Calu3 (cell line): ENCODE results near the gene CEP170. TPM values are rescaled to one million over a fixed set of nuclear protein-coding genes. Genes with fewer than 3 reads are reported as not detected.

Experiments
- BruUV-seq: library from RNA; stranded (reverse); fragments of 400-500 nt; replicated peaks from 2 replicates; lab custom pipeline; 2021; lab: Mats Ljungman, UMichigan
- CTCF ChIA-PET: fragments of 300-600 bp; sonication (Branson Sonifier 250); formaldehyde crosslinking; loops from one replicate; lab custom pipeline; 2022; ENCODE audit warnings: antibody characterized with exemption; lab: Charles Lee
- DNase-seq: peaks from one replicate; pipeline ENCODE4 v3.0.0; 2022
- H3K27ac Mint-ChIP-seq: one replicate; pipeline ENCODE4 v1.8.0; 2022; ENCODE audit warnings: mixed read lengths; ENCODE audit not compliant: unreplicated experiment
- H3K27me3 Mint-ChIP-seq: one replicate; pipeline ENCODE4 v1.8.0; 2022; ENCODE audit warnings: mixed read lengths; ENCODE audit not compliant: unreplicated experiment
- H3K36me3 Mint-ChIP-seq: one replicate; pipeline ENCODE4 v1.8.0; 2022; ENCODE audit warnings: mild to moderate bottlenecking, moderate library complexity, mixed read lengths; ENCODE audit not compliant: insufficient read depth, unreplicated experiment
- H3K4me1 Mint-ChIP-seq: one replicate; pipeline ENCODE4 v1.8.0; 2022; ENCODE audit warnings: mild to moderate bottlenecking, low read depth, mixed read lengths; ENCODE audit not compliant: unreplicated experiment
- H3K4me3 Mint-ChIP-seq: one replicate; pipeline ENCODE4 v1.8.0; 2022; ENCODE audit warnings: mild to moderate bottlenecking, low read depth, moderate library complexity, mixed read lengths; ENCODE audit not compliant: unreplicated experiment
- H3K9me3 Mint-ChIP-seq: one replicate; pipeline ENCODE4 v1.8.0; 2022; ENCODE audit warnings: low read depth, mixed read lengths; ENCODE audit not compliant: unreplicated experiment
- CTCF ChIP-seq: fragments of 200-600 bp; IDR thresholded peaks from one replicate; pipeline ENCODE4 v1.8.0; 2022; ENCODE audit warnings: antibody characterized with exemption; ENCODE audit not compliant: unreplicated experiment
- intact Hi-C: fragments of 100-400 bp; cut with micrococcal nuclease; formaldehyde crosslinking; loops from one replicate; pipeline ENCODE4 v1.10.0; 2022; ENCODE audit not compliant: unreplicated experiment
- total RNA-seq: library from RNA; stranded (reverse); gene quantifications from 2 replicates; pipeline ENCODE4 v1.2.3, GENCODE V29; 2022

The CEP170 gene
- total RNA-seq, 1 experiment from 2014 or later, result 133 TPM

GRCh38 chr1:243287652-243288051 is 32.6 kb upstream of the CEP170 start:
- CTCF ChIA-PET, result interaction anchor here (0.6 to 1.6 kb wide), 2 partner anchors 15 to 1066 kb away, joined by 4 to 10 read pairs; no protein-coding TSS in a partner anchor
- intact Hi-C loops, result loop anchor here (2.0 kb wide), 1 partner anchor 17 kb away; no protein-coding TSS in a partner anchor
- Mint-ChIP-seq H3K36me3 (peaks cover 5% of the 10 kb centered on the region), H3K9me3 (no peaks in the 10 kb centered on the region), H3K4me3 (no peak overlapping the region), H3K27me3 (no peaks in the 10 kb centered on the region), H3K4me1 (peaks cover 54% of the 10 kb centered on the region), H3K27ac (peak overlapping the region; percentile 42)
- DNase-seq, result no peak
- no TSS peak for BruUV-seq
- no peak for TF ChIP-seq CTCF

GRCh38 chr1:243287123-243287460 is 32.0 kb upstream of the CEP170 start:
- H3K4me1 Mint-ChIP-seq, result peaks cover 54% of the 10 kb centered on the region
- intact Hi-C loops, result loop anchor here (2.0 kb wide), 1 partner anchor 18 kb away; no protein-coding TSS in a partner anchor
- H3K9me3 Mint-ChIP-seq, result no peaks in the 10 kb centered on the region
- peaks cover 10% of the 10 kb centered on the region for H3K36me3 Mint-ChIP-seq
- no peaks in the 10 kb centered on the region for H3K27me3 Mint-ChIP-seq
- no peak for DNase-seq
- H3K4me3 Mint-ChIP-seq, result no peak overlapping the region
- CTCF ChIA-PET, result interaction anchor here (1.6 kb wide), 1 partner anchor 14 kb away, joined by 10 read pairs; no protein-coding TSS in a partner anchor
- no peak for TF ChIP-seq CTCF
- no TSS peak for BruUV-seq
- peak overlapping the region; percentile 42 for H3K27ac Mint-ChIP-seq

GRCh38 chr1:243286409-243287122 is 31.5 kb upstream of the CEP170 start:
- Mint-ChIP-seq H3K27me3 (no peaks in the 10 kb centered on the region), H3K27ac (peak overlapping the region; percentile 42), H3K36me3 (peaks cover 14% of the 10 kb centered on the region), H3K9me3 (no peaks in the 10 kb centered on the region), H3K4me3 (no peak overlapping the region), H3K4me1 (peaks cover 52% of the 10 kb centered on the region)
- DNase-seq, result no peak
- no TSS peak for BruUV-seq
- intact Hi-C loops, result loop anchor here (2.0 kb wide), 1 partner anchor 18 kb away; no protein-coding TSS in a partner anchor
- TF ChIP-seq CTCF, result no peak
- CTCF ChIA-PET, result interaction anchor here (1.6 kb wide), 1 partner anchor 14 kb away, joined by 10 read pairs; no protein-coding TSS in a partner anchor

- Mint-ChIP-seq H3K4me3 (no peak overlapping the region), H3K27me3 (no peaks in the 10 kb centered on the region), H3K27ac (peak overlapping the region; percentile 46), H3K9me3 (no peaks in the 10 kb centered on the region), H3K4me1 (peaks cover 40% of the 10 kb centered on the region), H3K36me3 (peaks cover 23% of the 10 kb centered on the region)
- intact Hi-C loops, result no loop called here
- CTCF ChIA-PET, result no interaction called here
- TF ChIP-seq CTCF, result no peak
- no TSS peak for BruUV-seq
- DNase-seq, result no peak
Observed at GRCh38 chr1:243281672-243282071, 26.6 kb upstream of the CEP170 start.
